WTC11 (cell line): ENCODE results near the gene ZNRF2. TPM values are rescaled to one million over a fixed set of nuclear protein-coding genes. Genes with fewer than 3 reads are reported as not detected.
"Not testable (repeated sequence)": the region's sequence is repeated elsewhere in the genome, so short reads cannot be mapped to it uniquely, and the experiment has no call there.

Experiments used
- ATAC-seq: fragments of 200-7000 bp; cut with Tn5 transposase; 2 replicates; pipeline ENCODE4 v1.10.0; 2021; ENCODE audit warnings: mild to moderate bottlenecking, moderate library complexity
- CTCF ChIA-PET: fragments of 300-600 bp; sonication (Branson Sonifier 250); formaldehyde crosslinking; loops from one replicate; lab custom pipeline; 2021; ENCODE audit warnings: antibody characterized with exemption; lab: Charles Lee
- POLR2A ChIA-PET: fragments of 350-600 bp; sonication (Branson Sonifier 250); formaldehyde crosslinking; loops from one replicate; lab custom pipeline; 2021; ENCODE audit warnings: antibody characterized with exemption; lab: Charles Lee
- DNase-seq: peaks from one replicate; pipeline ENCODE4 v3.0.0; 2021; ENCODE audit warnings: low spot score
- H3K27ac Mint-ChIP-seq: 2 replicates; pipeline ENCODE4 v1.8.0; 2021; ENCODE audit warnings: mixed read lengths
- H3K27me3 Mint-ChIP-seq: 2 replicates; pipeline ENCODE4 v1.8.0; 2021; ENCODE audit warnings: low read depth, mild to moderate bottlenecking, moderate library complexity, mixed read lengths
- H3K36me3 Mint-ChIP-seq: 2 replicates; pipeline ENCODE4 v1.8.0; 2021; ENCODE audit warnings: mixed read lengths
- H3K4me1 Mint-ChIP-seq: 2 replicates; pipeline ENCODE4 v1.8.0; 2022; ENCODE audit warnings: mixed read lengths
- H3K4me3 Mint-ChIP-seq: 2 replicates; pipeline ENCODE4 v1.8.0; 2021; ENCODE audit warnings: mild to moderate bottlenecking, moderate library complexity, mixed read lengths
- H3K9me3 Mint-ChIP-seq: 2 replicates; pipeline ENCODE4 v1.8.0; 2021; ENCODE audit warnings: mixed read lengths
- NFYB ChIP-seq: sonication (generic); formaldehyde crosslinking; conservative IDR thresholded peaks from 2 replicates; pipeline ENCODE4 v1.8.0; 2022; ENCODE audit warnings: low read depth, missing genetic modification reagents
- NR1H2 ChIP-seq: sonication (generic); formaldehyde crosslinking; IDR thresholded peaks from 2 replicates; pipeline ENCODE4 v1.9.0; 2021; ENCODE audit warnings: mild to moderate bottlenecking, moderate library complexity, missing genetic modification reagents
- PRDM15 ChIP-seq: sonication (generic); formaldehyde crosslinking; IDR thresholded peaks from 2 replicates; pipeline ENCODE4 v1.8.0; 2022; ENCODE audit warnings: missing genetic modification reagents
- SMAD3 ChIP-seq: sonication (generic); formaldehyde crosslinking; IDR thresholded peaks from 2 replicates; pipeline ENCODE4 v1.8.0; 2022; ENCODE audit warnings: missing genetic modification reagents, mild to moderate bottlenecking, borderline replicate concordance
- ZNF396 ChIP-seq: fragments of 250-450 bp; sonication (Bioruptor Pico); IDR thresholded peaks from 2 replicates; pipeline ENCODE4 v1.8.0; 2021; ENCODE audit warnings: mild to moderate bottlenecking, moderate library complexity, borderline replicate concordance
- ZNF512 ChIP-seq: sonication (generic); formaldehyde crosslinking; IDR thresholded peaks from 2 replicates; pipeline ENCODE4 v1.8.1; 2022; ENCODE audit warnings: missing genetic modification reagents, borderline replicate concordance
- total RNA-seq: library from RNA; stranded (reverse); gene quantifications from 3 replicates; pipeline ENCODE4 v1.2.3, GENCODE V29; 2021
- TF ChIP-seq, protein P1 (sequence below): fragments of 200-600 bp; IDR thresholded peaks from 2 replicates; pipeline ENCODE4 v1.8.0; 2022; ENCODE audit warnings: antibody characterized with exemption
- TF ChIP-seq, protein P2 (sequence below): sonication (generic); formaldehyde crosslinking; IDR thresholded peaks from 2 replicates; pipeline ENCODE4 v1.8.0; 2022; ENCODE audit warnings: mild to moderate bottlenecking, missing genetic modification reagents
- TF ChIP-seq, protein P3 (sequence below): sonication (generic); formaldehyde crosslinking; IDR thresholded peaks from 2 replicates; pipeline ENCODE4 v1.8.0; 2023; ENCODE audit warnings: missing genetic modification reagents
- TF ChIP-seq, protein P4 (sequence below): sonication (generic); formaldehyde crosslinking; IDR thresholded peaks from 2 replicates; pipeline ENCODE4 v1.8.1; 2023; ENCODE audit warnings: mild to moderate bottlenecking, missing genetic modification reagents
- TF ChIP-seq, protein P5 (sequence below): sonication (generic); formaldehyde crosslinking; IDR thresholded peaks from 2 replicates; pipeline ENCODE4 v1.8.1; 2023; ENCODE audit warnings: mild to moderate bottlenecking, moderate library complexity, missing genetic modification reagents

ZNRF2 gene
- total RNA-seq, 1 experiment from 2014 or later: 18.2 TPM

DNA sequence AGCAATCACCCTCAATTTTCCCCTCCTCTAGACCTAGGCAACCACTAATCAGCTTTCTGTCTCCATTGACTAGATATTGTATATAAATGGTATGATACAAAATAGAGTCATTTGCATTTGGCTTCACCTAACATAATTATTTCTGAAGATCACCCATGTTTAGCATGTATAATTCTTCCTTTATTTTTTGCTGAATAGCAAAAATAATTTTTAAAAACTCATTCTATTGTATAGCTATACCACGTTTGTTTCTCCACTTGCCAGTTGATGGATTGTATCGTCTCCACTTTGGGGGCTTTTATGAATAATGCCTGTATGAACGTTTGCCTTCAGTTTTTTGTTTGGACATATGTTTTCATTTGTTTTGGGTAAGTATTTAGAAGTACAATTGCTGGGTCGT, 95.3 kb downstream of the ZNRF2 start (continued):
- TF ChIP-seq, protein P1, sequence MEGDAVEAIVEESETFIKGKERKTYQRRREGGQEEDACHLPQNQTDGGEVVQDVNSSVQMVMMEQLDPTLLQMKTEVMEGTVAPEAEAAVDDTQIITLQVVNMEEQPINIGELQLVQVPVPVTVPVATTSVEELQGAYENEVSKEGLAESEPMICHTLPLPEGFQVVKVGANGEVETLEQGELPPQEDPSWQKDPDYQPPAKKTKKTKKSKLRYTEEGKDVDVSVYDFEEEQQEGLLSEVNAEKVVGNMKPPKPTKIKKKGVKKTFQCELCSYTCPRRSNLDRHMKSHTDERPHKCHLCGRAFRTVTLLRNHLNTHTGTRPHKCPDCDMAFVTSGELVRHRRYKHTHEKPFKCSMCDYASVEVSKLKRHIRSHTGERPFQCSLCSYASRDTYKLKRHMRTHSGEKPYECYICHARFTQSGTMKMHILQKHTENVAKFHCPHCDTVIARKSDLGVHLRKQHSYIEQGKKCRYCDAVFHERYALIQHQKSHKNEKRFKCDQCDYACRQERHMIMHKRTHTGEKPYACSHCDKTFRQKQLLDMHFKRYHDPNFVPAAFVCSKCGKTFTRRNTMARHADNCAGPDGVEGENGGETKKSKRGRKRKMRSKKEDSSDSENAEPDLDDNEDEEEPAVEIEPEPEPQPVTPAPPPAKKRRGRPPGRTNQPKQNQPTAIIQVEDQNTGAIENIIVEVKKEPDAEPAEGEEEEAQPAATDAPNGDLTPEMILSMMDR: no peak
- TF ChIP-seq, protein P2, sequence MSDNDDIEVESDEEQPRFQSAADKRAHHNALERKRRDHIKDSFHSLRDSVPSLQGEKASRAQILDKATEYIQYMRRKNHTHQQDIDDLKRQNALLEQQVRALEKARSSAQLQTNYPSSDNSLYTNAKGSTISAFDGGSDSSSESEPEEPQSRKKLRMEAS (CRISPR knock-in tag): no peak
- TF ChIP-seq, protein P3, sequence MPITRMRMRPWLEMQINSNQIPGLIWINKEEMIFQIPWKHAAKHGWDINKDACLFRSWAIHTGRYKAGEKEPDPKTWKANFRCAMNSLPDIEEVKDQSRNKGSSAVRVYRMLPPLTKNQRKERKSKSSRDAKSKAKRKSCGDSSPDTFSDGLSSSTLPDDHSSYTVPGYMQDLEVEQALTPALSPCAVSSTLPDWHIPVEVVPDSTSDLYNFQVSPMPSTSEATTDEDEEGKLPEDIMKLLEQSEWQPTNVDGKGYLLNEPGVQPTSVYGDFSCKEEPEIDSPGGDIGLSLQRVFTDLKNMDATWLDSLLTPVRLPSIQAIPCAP (CRISPR knock-in tag): no peak

GRCh38 chr7:30380294-30380693, 95.9 kb downstream of the ZNRF2 start:
- CTCF ChIA-PET: no interaction called here
- H3K9me3 Mint-ChIP-seq: peaks cover 16% of the 10 kb centered on the region
- ATAC-seq: no peak
- no peaks in the 10 kb centered on the region for H3K4me1 Mint-ChIP-seq
- peaks cover 16% of the 10 kb centered on the region for H3K36me3 Mint-ChIP-seq
- no peak overlapping the region for H3K27ac Mint-ChIP-seq
- TF ChIP-seq SMAD3 (CRISPR knock-in tag): no peak
- TF ChIP-seq, protein P4, sequence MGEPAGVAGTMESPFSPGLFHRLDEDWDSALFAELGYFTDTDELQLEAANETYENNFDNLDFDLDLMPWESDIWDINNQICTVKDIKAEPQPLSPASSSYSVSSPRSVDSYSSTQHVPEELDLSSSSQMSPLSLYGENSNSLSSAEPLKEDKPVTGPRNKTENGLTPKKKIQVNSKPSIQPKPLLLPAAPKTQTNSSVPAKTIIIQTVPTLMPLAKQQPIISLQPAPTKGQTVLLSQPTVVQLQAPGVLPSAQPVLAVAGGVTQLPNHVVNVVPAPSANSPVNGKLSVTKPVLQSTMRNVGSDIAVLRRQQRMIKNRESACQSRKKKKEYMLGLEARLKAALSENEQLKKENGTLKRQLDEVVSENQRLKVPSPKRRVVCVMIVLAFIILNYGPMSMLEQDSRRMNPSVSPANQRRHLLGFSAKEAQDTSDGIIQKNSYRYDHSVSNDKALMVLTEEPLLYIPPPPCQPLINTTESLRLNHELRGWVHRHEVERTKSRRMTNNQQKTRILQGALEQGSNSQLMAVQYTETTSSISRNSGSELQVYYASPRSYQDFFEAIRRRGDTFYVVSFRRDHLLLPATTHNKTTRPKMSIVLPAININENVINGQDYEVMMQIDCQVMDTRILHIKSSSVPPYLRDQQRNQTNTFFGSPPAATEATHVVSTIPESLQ (CRISPR knock-in tag): no peak
- TF ChIP-seq, all 79 proteins: peak for 0
- H3K4me3 Mint-ChIP-seq: no peak overlapping the region
- no peak for DNase-seq
- H3K27me3 Mint-ChIP-seq: no peaks in the 10 kb centered on the region
- POLR2A ChIA-PET: interaction anchor here (0.6 kb wide), 1 partner anchor 37 kb away, joined by 3 read pairs; no protein-coding TSS in a partner anchor

DNA sequence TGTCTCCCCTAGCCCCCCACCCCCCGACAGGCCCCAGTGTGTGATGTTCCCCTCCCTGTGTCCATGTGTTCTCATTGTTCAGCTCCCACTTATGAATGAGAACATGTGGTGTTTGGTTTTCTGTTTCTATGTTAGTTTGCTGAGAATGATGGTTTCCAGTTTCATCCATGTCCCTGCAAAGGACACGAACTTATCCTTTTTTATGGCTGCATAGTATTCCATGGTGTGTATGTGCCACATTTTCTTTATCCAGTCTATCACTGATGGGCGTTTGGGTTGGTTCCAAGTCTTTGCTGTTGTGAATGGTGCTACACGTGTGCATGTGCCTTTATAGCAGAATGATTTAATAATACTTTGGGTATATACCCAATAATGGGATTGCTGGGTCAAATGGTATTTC, 96.4 kb downstream of the ZNRF2 start:
- POLR2A ChIA-PET: interaction anchor here (0.6 kb wide), 1 partner anchor 37 kb away, joined by 3 read pairs; no protein-coding TSS in a partner anchor
- H3K4me3 Mint-ChIP-seq, CTCF ChIA-PET, H3K4me1 Mint-ChIP-seq, DNase-seq, H3K27me3 Mint-ChIP-seq, H3K27ac Mint-ChIP-seq, ATAC-seq: not testable (repeated sequence)
- Mint-ChIP-seq H3K9me3 (peaks cover 16% of the 10 kb centered on the region), H3K36me3 (peaks cover 16% of the 10 kb centered on the region)

- ATAC-seq (no peak), DNase-seq (no peak)
- Mint-ChIP-seq H3K9me3 (peaks cover 16% of the 10 kb centered on the region), H3K4me3 (no peak overlapping the region), H3K27me3 (no peaks in the 10 kb centered on the region), H3K4me1 (no peaks in the 10 kb centered on the region), H3K36me3 (peaks cover 16% of the 10 kb centered on the region), H3K27ac (no peak overlapping the region)
- ChIA-PET POLR2A (no interaction called here), CTCF (no interaction called here)
- TF ChIP-seq PRDM15 (CRISPR knock-in tag) (no peak), NR1H2 (CRISPR knock-in tag) (no peak), ZNF512 (CRISPR knock-in tag) (no peak), ZNF396 (CRISPR knock-in tag) (no peak), NFYB (CRISPR knock-in tag) (no peak)
- TF ChIP-seq, protein P2 (CRISPR knock-in tag): no peak
- TF ChIP-seq, protein P5, sequence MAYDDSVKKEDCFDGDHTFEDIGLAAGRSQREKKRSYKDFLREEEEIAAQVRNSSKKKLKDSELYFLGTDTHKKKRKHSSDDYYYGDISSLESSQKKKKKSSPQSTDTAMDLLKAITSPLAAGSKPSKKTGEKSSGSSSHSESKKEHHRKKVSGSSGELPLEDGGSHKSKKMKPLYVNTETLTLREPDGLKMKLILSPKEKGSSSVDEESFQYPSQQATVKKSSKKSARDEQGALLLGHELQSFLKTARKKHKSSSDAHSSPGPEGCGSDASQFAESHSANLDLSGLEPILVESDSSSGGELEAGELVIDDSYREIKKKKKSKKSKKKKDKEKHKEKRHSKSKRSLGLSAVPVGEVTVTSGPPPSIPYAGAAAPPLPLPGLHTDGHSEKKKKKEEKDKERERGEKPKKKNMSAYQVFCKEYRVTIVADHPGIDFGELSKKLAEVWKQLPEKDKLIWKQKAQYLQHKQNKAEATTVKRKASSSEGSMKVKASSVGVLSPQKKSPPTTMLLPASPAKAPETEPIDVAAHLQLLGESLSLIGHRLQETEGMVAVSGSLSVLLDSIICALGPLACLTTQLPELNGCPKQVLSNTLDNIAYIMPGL (CRISPR knock-in tag): no peak
- TF ChIP-seq, protein P1: no peak
Observed at GRCh38 chr7:30382607-30383006, 98.2 kb downstream of the ZNRF2 start.
